CD8-positive, alpha-beta memory T cell (primary cell): ENCODE results near the gene RPS3. TPM values are rescaled to one million over a fixed set of nuclear protein-coding genes. Genes with fewer than 3 reads are reported as not detected.
A peak's percentile ranks its signal among the peaks of the same experiment; 100 is the strongest.

Source experiments
- CTCF ChIA-PET: fragments of 350-600 bp; sonication (Branson Sonifier 250); formaldehyde crosslinking; loops from one replicate; lab custom pipeline; 2021; ENCODE audit warnings: antibody characterized with exemption; lab: Charles Lee
- POLR2A ChIA-PET: fragments of 350-600 bp; sonication (Branson Sonifier 250); formaldehyde crosslinking; loops from one replicate; lab custom pipeline; 2021; ENCODE audit warnings: antibody characterized with exemption; lab: Charles Lee
- DNase-seq, 5 donors: peaks; one replicate each; pipeline versions ENCODE4 v3.0.0 to v3.0.0-alpha.2; 2020 to 2022; ENCODE audit warnings: mixed read lengths in 1 of 5
- H3K27ac ChIP-seq: one replicate; pipeline ENCODE4 v1.7.0; 2013; ENCODE audit warnings: low read depth, mild to moderate bottlenecking, low read length, moderate library complexity
- H3K27me3 ChIP-seq: 2 replicates; pipeline ENCODE4 v1.7.0; 2013; ENCODE audit warnings: low read length, mild to moderate bottlenecking; ENCODE audit not compliant: insufficient read depth, poor library complexity, severe bottlenecking
- H3K36me3 ChIP-seq: 2 replicates; pipeline ENCODE4 v1.7.0; 2013; ENCODE audit warnings: mild to moderate bottlenecking, low read length, moderate library complexity; ENCODE audit not compliant: insufficient read depth
- H3K4me1 ChIP-seq: 2 replicates; pipeline ENCODE4 v1.7.0; 2013; ENCODE audit warnings: mild to moderate bottlenecking, low read length, moderate library complexity; ENCODE audit not compliant: insufficient read depth
- H3K4me3 ChIP-seq: 2 replicates; pipeline ENCODE4 v1.7.0; 2013; ENCODE audit warnings: mild to moderate bottlenecking, low read length
- H3K9me3 ChIP-seq: 2 replicates; pipeline ENCODE4 v1.7.0; 2013; ENCODE audit warnings: mild to moderate bottlenecking, low read length
- H3K27ac Mint-ChIP-seq, 8 donors: one replicate each; pipeline ENCODE4 v1.8.0; 2020 to 2021; ENCODE audit warnings: mixed read lengths in 8 of 8, mild to moderate bottlenecking in 6 of 8, inconsistent platforms in 3 of 8, moderate library complexity in 3 of 8
- H3K27me3 Mint-ChIP-seq, 2 donors: one replicate each; pipeline ENCODE4 v1.8.0; 2020 to 2021; ENCODE audit warnings: mixed read lengths in 2 of 2, mild to moderate bottlenecking in 1 of 2, moderate library complexity in 1 of 2
- H3K36me3 Mint-ChIP-seq, 3 donors: one replicate each; pipeline ENCODE4 v1.8.0; 2020 to 2021; ENCODE audit warnings: mixed read lengths in 3 of 3, inconsistent platforms in 1 of 3, mild to moderate bottlenecking in 1 of 3
- H3K4me1 Mint-ChIP-seq, 3 donors: one replicate each; pipeline ENCODE4 v1.8.0; 2020 to 2021; ENCODE audit warnings: mixed read lengths in 3 of 3, inconsistent platforms in 1 of 3, mild to moderate bottlenecking in 1 of 3
- H3K4me3 Mint-ChIP-seq, 7 donors: one replicate each; pipeline ENCODE4 v1.8.0; 2020 to 2021; ENCODE audit warnings: mixed read lengths in 7 of 7, mild to moderate bottlenecking in 6 of 7, moderate library complexity in 4 of 7, inconsistent platforms in 2 of 7
- H3K9me3 Mint-ChIP-seq, 5 donors: one replicate each; pipeline ENCODE4 v1.8.0; 2020 to 2022; ENCODE audit warnings: mixed read lengths in 5 of 5, mild to moderate bottlenecking in 3 of 5, moderate library complexity in 2 of 5, inconsistent platforms in 1 of 5
- polyA plus RNA-seq: library from polyadenylated mRNA; unstranded; fragments of 300-500 nt; fragmentation: Illumina TruSeq; gene quantifications from one replicate; pipeline ENCODE4 v1.2.3, GENCODE V29; 2021
- total RNA-seq, 2 experiments: library from RNA; stranded (reverse); gene quantifications; one replicate each; pipeline ENCODE4 v1.2.3, GENCODE V29; 2021

RPS3 gene
- total and polyA plus RNA-seq, 3 experiments from 2014 or later, result 3,916 to 4,910 (median 3,935) TPM

DNA sequence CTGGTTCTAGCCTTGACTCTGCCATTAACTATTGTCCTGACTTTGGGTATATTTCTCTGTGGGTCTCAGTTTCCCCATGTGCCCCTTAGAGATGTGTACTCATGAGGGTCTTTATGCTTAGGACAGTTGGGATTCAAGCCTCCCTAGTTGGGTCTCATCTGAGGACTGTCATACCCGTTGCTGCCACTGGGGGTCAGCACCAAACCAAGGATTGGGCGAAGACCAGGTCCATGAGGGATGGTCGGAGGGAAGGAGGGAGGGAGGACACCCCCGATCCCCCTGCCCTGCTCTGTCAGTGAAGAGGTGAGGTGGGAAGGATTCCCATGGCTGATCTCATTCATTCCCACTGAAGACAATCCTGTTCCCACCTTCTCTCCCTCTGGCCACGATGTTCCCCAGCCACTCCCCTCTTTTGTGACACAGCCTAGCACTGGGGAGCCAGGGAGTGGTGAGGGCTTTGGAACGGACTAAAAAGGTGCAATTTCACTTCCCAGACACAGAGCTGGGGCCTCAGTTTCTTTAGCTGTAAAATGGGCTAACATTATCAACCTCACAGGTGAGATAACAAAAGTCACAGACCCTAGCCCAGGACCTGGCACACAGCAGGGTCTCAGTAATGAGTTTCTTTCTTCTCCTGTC, 46.1 kb downstream of the RPS3 start:
- no peaks in the 10 kb centered on the region for H3K9me3 Mint-ChIP-seq
- Histone ChIP-seq H3K27me3 (no peaks in the 10 kb centered on the region), H3K4me1 (no peaks in the 10 kb centered on the region), H3K36me3 (no peaks in the 10 kb centered on the region), H3K27ac (no peak overlapping the region), H3K9me3 (no peaks in the 10 kb centered on the region), H3K4me3 (no peak overlapping the region)
- CTCF ChIA-PET, result interaction anchor here (0.6 to 7.5 kb wide), 20 partner anchors 9 to 169 kb away, joined by 3 to 212 read pairs (median 4); partner anchors contain the start of gene GDPD5
- peak overlapping the region in 1 of 8 donors; percentile 54 for H3K27ac Mint-ChIP-seq
- peak; percentile 55 to 79 (median 65) for DNase-seq
- peaks cover 0 to 2% (median 2%) of the 10 kb centered on the region in 3 donors for H3K36me3 Mint-ChIP-seq
- no peaks in the 10 kb centered on the region for H3K4me1 Mint-ChIP-seq
- H3K4me3 Mint-ChIP-seq, result no peak overlapping the region
- POLR2A ChIA-PET, result no interaction called here
- H3K27me3 Mint-ChIP-seq, result peaks cover 0 to 3% of the 10 kb centered on the region in 2 donors

DNA sequence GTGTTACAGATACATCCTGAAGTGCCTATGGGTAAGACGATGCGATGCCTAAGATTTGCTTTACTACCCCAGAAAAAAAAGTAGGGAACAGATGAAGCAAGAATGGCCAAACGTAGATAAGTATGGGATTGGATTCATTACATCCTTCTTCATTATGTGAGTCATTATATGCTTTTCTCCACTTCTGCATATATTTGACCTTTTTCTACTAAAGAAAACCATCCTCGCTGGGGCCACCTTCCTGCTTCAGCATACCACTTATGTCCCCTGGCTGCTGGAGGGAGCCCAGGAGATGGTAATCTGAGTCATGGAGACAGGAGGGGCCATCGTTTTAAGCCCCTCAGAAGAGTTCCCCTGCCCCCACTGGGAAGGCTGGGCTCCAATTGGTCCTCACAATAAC, 48.1 kb downstream of the RPS3 start:
- H3K4me3 ChIP-seq, result no peak overlapping the region
- ChIA-PET POLR2A (no interaction called here), CTCF (no interaction called here)
- no peaks in the 10 kb centered on the region for H3K9me3 ChIP-seq
- H3K27ac ChIP-seq, result no peak overlapping the region
- H3K36me3 Mint-ChIP-seq, result peaks cover 0 to 3% (median 2%) of the 10 kb centered on the region in 3 donors
- DNase-seq, result no peak
- no peaks in the 10 kb centered on the region for H3K4me1 Mint-ChIP-seq
- no peaks in the 10 kb centered on the region for H3K27me3 ChIP-seq
- no peaks in the 10 kb centered on the region for H3K9me3 Mint-ChIP-seq
- H3K27ac Mint-ChIP-seq, result no peak overlapping the region
- peaks cover 0 to 5% of the 10 kb centered on the region in 2 donors for H3K27me3 Mint-ChIP-seq
- H3K36me3 ChIP-seq, result no peaks in the 10 kb centered on the region
- no peaks in the 10 kb centered on the region for H3K4me1 ChIP-seq
- H3K4me3 Mint-ChIP-seq, result no peak overlapping the region

DNA sequence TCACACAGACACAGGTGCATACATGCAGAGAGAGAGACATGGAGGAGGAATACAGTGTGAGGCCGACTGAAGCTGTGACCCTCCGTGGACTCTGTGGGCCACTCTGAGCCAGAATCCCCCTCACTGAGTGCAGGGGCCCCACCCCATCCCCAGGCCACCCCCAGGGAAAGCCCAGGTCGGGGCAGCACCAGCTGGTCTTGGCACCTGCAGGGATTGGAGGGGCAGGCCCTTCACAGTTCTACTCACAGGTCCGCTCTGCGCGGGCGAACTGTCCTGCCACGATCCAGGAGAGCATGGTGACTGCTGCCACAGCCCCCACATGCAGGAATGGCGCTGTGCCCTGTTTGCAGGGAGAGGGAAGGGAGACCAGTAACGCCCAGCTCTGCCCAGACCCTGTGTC, 50.0 kb downstream of the RPS3 start:
- Histone ChIP-seq H3K27ac (no peak overlapping the region), H3K36me3 (no peaks in the 10 kb centered on the region), H3K27me3 (no peaks in the 10 kb centered on the region), H3K4me3 (no peak overlapping the region), H3K4me1 (no peaks in the 10 kb centered on the region), H3K9me3 (no peaks in the 10 kb centered on the region)
- CTCF ChIA-PET, result interaction anchor here (1.2 kb wide), 2 partner anchors 15 to 83 kb away, joined by 3 to 4 read pairs; no protein-coding TSS in a partner anchor
- Mint-ChIP-seq H3K4me3 (no peak overlapping the region), H3K27me3 (peaks cover 0 to 2% of the 10 kb centered on the region in 2 donors), H3K4me1 (no peaks in the 10 kb centered on the region), H3K36me3 (peaks cover 0 to 4% (median 0%) of the 10 kb centered on the region in 3 donors), H3K27ac (peak overlapping the region in 1 of 8 donors; percentile 87), H3K9me3 (no peaks in the 10 kb centered on the region)
- POLR2A ChIA-PET, result no interaction called here
- no peak for DNase-seq

DNA sequence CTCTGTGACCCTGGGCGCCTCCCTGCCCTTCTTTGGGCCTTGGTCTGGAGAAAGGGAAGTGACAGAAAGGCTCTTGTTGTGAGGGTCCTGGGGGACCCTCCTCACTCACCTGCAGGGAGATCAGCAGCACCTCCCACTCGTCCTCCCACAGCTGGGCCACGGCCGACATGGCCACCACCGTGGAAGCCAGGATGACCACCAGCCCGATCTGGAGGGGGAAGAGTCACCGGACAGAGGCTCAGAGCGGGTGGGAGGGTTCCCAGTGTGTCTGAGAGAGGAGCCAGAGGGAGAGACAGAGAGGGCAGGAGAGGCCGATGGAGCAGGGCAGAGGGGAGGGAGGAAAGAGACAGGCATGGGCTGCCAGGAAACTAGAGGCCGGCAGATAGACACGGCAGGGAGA, 50.5 kb downstream of the RPS3 start:
- H3K9me3 Mint-ChIP-seq, result no peaks in the 10 kb centered on the region
- no peaks in the 10 kb centered on the region for H3K36me3 ChIP-seq
- no peak for DNase-seq
- H3K4me3 ChIP-seq, result no peak overlapping the region
- no peaks in the 10 kb centered on the region for H3K9me3 ChIP-seq
- no peaks in the 10 kb centered on the region for H3K4me1 Mint-ChIP-seq
- H3K27me3 Mint-ChIP-seq, result peaks cover 0 to 2% of the 10 kb centered on the region in 2 donors
- no peaks in the 10 kb centered on the region for H3K27me3 ChIP-seq
- H3K36me3 Mint-ChIP-seq, result peaks cover 0 to 4% (median 0%) of the 10 kb centered on the region in 3 donors
- peak overlapping the region in 1 of 7 donors; percentile 54 for H3K4me3 Mint-ChIP-seq
- no peaks in the 10 kb centered on the region for H3K4me1 ChIP-seq
- ChIA-PET CTCF (interaction anchor here (1.2 kb wide), 2 partner anchors 15 to 82 kb away, joined by 3 to 4 read pairs; no protein-coding TSS in a partner anchor), POLR2A (no interaction called here)
- H3K27ac ChIP-seq, result no peak overlapping the region
- H3K27ac Mint-ChIP-seq, result peak overlapping the region in 1 of 8 donors; percentile 10

DNA sequence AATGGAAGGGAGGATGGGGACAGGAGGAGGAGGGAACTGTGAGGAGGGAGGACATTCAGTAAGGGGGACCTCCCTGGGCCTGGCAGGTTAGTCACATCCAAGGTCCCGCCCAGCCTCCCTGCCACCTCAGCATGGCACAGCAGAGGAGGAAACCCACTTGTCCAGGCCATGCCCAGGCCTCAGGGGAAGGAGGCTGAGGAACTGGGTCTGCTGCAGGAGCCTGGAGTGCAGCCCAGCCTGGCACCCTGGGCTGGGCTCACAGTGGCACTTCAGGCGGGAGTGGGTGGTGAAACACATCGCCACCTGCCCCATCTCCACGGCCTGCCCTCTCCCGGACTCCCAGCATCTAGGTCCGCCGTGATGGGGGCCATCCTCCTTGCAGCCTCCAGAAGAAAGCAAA, 50.9 kb downstream of the RPS3 start:
- no peaks in the 10 kb centered on the region for H3K36me3 ChIP-seq
- Mint-ChIP-seq H3K4me1 (no peaks in the 10 kb centered on the region), H3K27ac (no peak overlapping the region), H3K4me3 (no peak overlapping the region), H3K36me3 (peaks cover 0 to 4% (median 0%) of the 10 kb centered on the region in 3 donors), H3K27me3 (peaks cover 0 to 2% of the 10 kb centered on the region in 2 donors), H3K9me3 (no peaks in the 10 kb centered on the region)
- ChIA-PET POLR2A (no interaction called here), CTCF (interaction anchor here (2.4 kb wide), 1 partner anchor 81 kb away, joined by 12 read pairs; no protein-coding TSS in a partner anchor)
- no peaks in the 10 kb centered on the region for H3K9me3 ChIP-seq
- no peak for DNase-seq
- no peak overlapping the region for H3K4me3 ChIP-seq
- no peaks in the 10 kb centered on the region for H3K27me3 ChIP-seq
- H3K4me1 ChIP-seq, result no peaks in the 10 kb centered on the region
- no peak overlapping the region for H3K27ac ChIP-seq

DNA sequence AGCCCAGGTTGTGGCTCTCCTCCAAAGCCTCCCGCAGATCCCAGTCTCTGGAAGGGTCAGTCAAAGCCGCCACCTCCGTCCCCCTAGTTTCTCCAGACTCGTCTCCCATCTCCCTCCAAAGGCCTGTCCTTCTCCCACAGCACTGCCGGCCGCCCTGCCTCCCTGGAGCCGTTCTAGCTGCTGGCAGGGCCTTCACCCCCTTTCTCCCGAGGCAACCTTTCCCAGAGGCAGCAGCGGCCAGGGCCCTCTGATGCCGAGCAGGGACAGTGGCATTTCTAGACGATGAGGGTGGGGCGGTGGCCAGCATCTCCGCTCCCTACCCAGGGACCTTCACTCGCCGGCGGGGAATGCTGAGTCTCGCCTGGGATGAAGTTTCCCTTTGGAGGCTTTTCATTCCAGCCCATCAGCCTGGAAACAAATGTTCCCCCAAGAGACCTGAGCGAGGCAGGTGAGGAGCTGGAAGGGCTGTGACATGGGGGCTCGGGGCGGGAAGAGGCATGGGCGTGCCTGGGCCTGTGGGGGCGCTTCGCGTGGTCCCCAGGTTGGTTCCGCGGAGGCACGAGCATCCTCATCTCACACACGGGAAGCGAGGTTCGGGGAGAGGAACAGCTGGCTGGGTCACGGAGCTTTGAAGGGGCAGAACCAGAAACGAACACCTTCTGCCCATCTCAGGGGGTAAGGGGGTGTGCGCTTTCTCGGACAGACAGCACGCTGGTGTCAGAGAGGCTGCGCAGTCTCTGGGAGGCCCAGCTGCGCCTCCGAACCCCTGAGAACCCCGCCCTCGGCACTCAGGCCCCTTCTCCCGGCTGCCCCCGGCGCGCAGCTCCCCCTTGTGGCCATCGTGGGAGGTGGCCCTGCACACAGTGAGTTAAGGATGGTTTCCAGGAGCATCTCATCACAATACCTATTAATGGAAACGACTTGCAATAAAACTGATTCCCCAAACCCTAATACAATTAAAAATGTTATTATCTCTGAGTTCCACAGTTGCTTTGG, 51.8 kb downstream of the RPS3 start:
- Histone ChIP-seq H3K9me3 (no peaks in the 10 kb centered on the region), H3K27me3 (no peaks in the 10 kb centered on the region), H3K4me1 (no peaks in the 10 kb centered on the region), H3K4me3 (no peak overlapping the region), H3K27ac (no peak overlapping the region), H3K36me3 (no peaks in the 10 kb centered on the region)
- H3K27me3 Mint-ChIP-seq, result peaks cover 0 to 2% of the 10 kb centered on the region in 2 donors
- H3K27ac Mint-ChIP-seq, result no peak overlapping the region
- no peaks in the 10 kb centered on the region for H3K9me3 Mint-ChIP-seq
- H3K4me1 Mint-ChIP-seq, result no peaks in the 10 kb centered on the region
- no peak overlapping the region for H3K4me3 Mint-ChIP-seq
- DNase-seq, result peak in 1 of 5 donors; percentile 54
- peaks cover 0 to 6% (median 0%) of the 10 kb centered on the region in 3 donors for H3K36me3 Mint-ChIP-seq
- CTCF ChIA-PET, result interaction anchor here (1.5 to 2.4 kb wide), 2 partner anchors 71 to 80 kb away, joined by 9 to 12 read pairs; no protein-coding TSS in a partner anchor
- POLR2A ChIA-PET, result no interaction called here

DNA sequence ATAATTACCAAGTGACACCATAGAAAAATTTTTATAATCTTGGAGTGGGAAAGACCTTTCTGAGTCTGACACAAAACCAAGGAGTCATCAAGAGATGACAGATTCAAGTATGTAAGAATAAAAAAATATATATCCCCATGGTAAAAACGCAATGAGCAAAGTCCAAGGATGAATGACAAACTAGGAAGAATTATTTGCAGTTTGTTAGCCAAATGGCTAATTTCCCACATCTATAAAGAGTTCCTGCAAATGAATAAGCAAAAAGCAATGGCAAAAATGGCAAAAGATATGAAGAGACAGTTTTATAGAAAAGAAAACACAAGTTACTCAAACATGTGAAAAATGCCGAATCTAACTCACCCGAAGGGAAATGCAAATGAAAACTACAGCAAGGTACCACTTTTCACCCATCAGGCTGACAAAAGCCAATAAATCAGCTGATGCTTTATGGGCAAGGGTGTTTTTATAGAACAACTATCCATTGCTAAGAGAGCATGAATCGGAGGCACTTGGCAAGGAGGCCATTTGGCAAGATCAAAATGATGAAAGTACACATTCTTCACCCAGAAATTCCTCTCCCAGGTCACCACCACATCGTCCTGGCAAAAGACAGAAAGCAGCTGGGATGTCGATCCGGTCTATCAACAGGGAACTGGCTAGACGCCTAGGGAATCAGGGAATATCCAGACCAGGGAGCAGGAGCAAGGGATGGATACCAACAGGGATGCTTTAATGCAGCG, 54.8 kb downstream of the RPS3 start:
- POLR2A ChIA-PET, result no interaction called here
- no peak for DNase-seq
- H3K9me3 Mint-ChIP-seq, result no peaks in the 10 kb centered on the region
- no peaks in the 10 kb centered on the region for H3K36me3 ChIP-seq
- H3K36me3 Mint-ChIP-seq, result peaks cover 0 to 6% (median 0%) of the 10 kb centered on the region in 3 donors
- no peaks in the 10 kb centered on the region for H3K4me1 ChIP-seq
- no peak overlapping the region for H3K4me3 Mint-ChIP-seq
- H3K9me3 ChIP-seq, result no peaks in the 10 kb centered on the region
- H3K27me3 Mint-ChIP-seq, result peaks cover 0 to 2% of the 10 kb centered on the region in 2 donors
- CTCF ChIA-PET, result interaction anchor here (1.2 to 3.5 kb wide), 3 partner anchors 9 to 120 kb away, joined by 3 to 14 read pairs (median 6); no protein-coding TSS in a partner anchor
- no peaks in the 10 kb centered on the region for H3K4me1 Mint-ChIP-seq
- H3K27ac Mint-ChIP-seq, result peak overlapping the region in 2 of 8 donors; percentile 54 to 58
- no peak overlapping the region for H3K27ac ChIP-seq
- H3K27me3 ChIP-seq, result no peaks in the 10 kb centered on the region
- no peak overlapping the region for H3K4me3 ChIP-seq
